ENCODE measurements around the gene TEKT2.

- no peak for TF ChIP-seq CTCF (IDR thresholded peaks at IDR 0.05; ENCODE audit: low read depth, low read length)
- no peak for TF ChIP-seq EZH2phosphoT487 (IDR thresholded peaks at IDR 0.05; ENCODE audit: low read depth)
Measured at GRCh38 chr1:36083219-36083618, 675 bp upstream of the TEKT2 start.

All from OCI-LY3 (cell line).